Measurements from ENCODE around the gene SESTD1.

- TF ChIP-seq POLR2AphosphoS5 (IDR thresholded peaks at IDR 0.05; ENCODE audit: low read depth) (no peak; the same call in 1 of the 2 replicates), CTCF (conservative IDR thresholded peaks at IDR 0.05; ENCODE audit: low read depth in 2 of 2) (no peak), JUNB (IDR thresholded peaks at IDR 0.05; ENCODE audit: unreplicated experiment) (no peak), EZH2 (IDR thresholded peaks at IDR 0.05; ENCODE audit: low read depth, unreplicated experiment) (no peak), STAT1 (IDR thresholded peaks at IDR 0.05; ENCODE audit: unreplicated experiment) (no peak), ZNF462 (CRISPR knock-in tag; IDR thresholded peaks at IDR 0.05) (no peak), EZH2phosphoT487 (IDR thresholded peaks at IDR 0.05; ENCODE audit: unreplicated experiment) (no peak), REST (IDR thresholded peaks at IDR 0.05; ENCODE audit: unreplicated experiment) (no peak)
These were observed 925 bp downstream of the SESTD1 start for GRCh38 chr2:179263446-179264367.
